CD4-positive, alpha-beta T cell treated with Interleukin-1 beta for 1 hour (primary cell): ENCODE data around the gene DGKH.
"Not testable (repeated sequence)": the region's sequence is repeated elsewhere in the genome, so short reads cannot be mapped to it uniquely, and the experiment has no call there.

ENCODE experiments used
- DNase-seq, 2 donors: peaks; one replicate each; pipeline ENCODE4 v3.0.0-alpha.2; 2020 to 2022

The DGKH gene

DNA sequence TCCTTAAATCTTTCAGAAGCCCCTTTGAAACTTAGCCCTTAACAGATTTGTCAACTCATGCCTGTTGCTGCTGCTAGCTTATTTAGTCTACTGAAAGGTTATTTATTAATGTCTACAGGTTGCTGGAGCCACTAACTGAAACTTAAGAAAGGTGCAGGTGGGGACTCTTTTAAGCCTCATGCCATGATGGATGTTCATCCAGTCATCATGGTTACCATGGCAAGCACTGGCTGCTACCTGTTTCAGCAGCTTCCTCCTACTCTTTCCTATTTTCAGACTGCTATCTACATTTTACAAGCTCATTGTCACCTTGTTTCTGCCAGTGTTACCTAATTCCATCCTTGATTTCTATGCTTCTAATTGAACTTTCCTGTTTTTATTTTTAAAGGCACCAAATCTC lies 27.1 kb downstream of the DGKH start:
- no peak for DNase-seq

DNA sequence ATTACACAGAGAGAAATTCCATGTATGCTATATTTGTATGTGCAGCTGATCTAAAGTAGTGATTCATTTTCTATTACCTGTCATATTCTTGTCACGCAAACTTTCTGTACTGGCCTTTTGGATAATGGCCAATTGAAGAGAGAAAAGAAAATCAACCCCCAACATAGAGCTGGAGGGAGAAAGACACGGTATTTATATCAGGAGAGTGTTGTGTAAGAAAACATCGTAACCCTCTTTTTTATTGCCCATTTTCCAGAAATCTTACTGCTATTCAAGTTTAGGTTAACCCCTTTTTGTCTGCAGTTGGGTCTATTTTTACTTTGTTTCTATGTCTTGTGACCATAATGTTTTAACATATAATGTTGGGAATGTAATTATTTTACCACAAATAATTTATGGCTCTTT lies 27.9 kb downstream of the DGKH start:
- no peak for DNase-seq

DNA sequence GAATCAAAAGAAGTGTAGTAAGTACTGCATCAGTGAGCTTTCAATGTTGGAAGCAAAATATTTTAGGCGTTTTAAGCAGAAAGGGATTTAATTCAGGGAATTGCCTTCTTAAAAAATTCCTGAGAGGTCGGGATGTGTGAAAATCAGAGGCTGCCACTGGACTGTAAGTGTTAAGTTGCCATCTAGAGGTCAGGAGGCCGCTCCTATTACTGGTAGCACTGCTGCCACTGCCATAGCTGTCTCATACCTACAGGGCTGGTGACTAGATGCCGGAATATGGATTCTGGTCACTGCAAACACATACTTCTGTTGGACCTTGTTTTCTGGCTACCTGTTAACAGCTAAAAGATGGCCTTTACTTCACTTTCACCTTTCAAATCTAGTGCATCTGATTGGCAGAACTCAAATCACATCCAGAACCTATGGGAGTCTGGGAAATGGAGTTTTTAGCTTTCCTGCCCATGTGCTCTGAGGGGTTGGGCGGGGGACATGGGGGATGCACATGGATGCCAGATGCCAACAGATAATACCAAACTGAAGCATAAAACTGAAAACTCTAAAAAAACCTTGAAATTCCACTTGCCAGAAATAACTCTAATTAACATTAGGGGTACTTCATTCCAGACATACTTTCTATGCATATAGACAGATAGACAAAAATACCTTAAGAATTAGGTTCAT lies 29.8 kb downstream of the DGKH start:
- no peak for DNase-seq

DNA sequence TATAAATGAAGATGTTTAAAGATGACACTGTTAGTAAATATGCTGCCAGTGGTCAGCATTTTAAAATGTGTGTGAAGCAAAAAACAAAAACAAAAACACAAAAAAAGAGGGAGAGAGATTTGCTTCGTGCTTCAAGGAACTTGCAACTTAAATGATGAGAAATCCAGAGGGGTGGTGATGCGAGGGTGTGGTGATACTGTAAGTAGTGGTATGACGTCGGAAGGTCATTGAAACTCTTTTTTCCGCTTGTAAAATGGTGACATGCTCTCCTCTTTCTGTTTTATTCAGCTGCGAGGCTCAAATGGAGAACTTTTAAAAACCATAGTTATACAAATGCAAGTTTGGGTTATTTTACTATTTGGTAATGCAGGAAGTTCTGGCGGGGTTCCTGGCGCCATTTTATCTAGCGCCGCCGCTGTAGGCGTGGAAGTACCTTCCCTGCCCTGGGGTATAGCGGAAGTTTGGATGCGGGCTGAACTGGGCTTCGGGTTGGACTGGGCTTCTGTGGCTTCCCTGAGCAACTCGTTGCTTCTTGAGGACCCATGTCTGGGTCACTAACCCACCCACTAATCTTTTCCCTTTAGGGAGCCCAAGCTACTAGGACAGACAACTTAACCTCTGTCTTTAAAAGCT lies 34.8 kb downstream of the DGKH start:
- no peak for DNase-seq

DNA sequence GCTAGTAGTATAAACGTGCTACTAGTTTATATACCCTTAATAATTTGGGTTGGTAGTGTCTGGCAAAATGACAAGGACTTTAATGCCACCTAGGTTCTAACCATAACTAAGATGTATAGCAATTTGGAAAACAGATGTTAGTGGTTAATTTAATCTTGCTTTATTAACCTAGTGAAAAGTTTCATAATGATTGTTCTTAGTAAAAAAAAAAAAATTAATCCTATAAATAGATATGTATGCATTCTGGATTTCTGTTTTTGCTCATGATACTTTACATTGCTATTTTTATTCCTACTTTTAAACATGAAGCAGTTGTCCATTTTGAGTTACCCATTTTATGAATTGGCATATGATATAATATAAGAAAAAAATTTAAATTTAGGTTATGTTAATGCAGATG lies 36.3 kb downstream of the DGKH start:
- DNase-seq: no peak

DNA sequence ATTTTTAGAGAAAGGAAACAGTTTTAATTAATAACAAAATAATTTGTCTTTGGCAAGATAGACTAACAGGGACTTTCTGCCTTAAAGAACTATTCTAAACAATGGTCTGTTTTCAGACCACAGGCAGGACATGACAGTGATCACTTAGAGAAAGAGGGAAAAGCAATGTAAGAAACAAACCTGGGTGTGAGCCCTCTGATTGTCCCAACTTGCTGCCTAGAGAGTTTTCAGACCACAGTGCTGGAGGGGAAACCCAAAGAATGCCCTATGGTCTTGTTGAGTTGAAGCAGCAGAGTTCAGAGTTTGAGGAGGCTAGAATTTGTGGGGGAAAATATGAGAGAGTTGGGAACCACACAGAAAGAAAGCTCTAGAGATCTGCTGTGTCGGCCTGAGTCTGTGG lies 38.1 kb downstream of the DGKH start:
- DNase-seq: no peak

DNA sequence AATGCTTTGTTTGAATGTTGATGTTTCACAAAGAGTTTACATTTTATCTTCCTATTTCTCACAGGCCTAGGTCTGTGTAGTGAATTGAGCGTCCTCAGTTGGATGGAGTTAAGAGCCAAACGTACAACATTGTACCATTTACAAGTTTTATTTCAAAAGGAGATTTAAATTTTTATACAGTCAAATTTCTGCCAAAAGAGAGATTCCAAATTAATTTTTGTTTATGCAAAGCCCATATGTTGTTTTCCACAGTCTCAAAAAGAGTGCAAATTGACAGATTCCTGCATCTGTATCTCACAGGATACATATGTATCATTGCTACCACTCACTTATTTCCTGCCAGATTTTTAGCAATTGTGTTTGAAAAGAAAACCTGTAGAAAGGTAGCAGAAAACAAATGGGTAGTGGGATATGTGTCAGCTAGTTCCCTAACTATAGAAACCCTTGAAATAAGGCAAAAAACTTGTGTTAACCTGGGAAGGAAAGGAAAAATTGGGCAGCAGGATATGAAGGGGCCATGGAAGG lies 46.1 kb downstream of the DGKH start:
- DNase-seq: no peak

DNA sequence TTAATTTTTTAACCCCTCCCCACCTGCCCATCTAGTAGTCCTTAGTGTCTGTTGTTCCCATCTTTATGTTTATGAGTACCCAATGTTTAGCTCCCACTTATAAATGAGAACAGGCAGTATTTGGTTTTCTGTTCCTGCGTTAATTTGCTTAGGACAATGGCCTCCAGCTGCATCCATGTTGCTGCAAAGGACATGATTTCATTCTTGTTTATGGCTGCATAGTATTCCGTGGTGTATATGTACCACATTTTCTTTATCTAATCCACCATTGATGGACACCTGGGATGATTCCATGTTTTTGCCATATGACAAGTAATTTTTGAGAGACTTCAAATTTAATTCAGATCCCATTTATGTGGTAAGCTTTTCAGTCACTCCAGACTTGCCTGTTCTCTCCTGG lies 47.8 kb downstream of the DGKH start:
- not testable (repeated sequence) for DNase-seq

DNA sequence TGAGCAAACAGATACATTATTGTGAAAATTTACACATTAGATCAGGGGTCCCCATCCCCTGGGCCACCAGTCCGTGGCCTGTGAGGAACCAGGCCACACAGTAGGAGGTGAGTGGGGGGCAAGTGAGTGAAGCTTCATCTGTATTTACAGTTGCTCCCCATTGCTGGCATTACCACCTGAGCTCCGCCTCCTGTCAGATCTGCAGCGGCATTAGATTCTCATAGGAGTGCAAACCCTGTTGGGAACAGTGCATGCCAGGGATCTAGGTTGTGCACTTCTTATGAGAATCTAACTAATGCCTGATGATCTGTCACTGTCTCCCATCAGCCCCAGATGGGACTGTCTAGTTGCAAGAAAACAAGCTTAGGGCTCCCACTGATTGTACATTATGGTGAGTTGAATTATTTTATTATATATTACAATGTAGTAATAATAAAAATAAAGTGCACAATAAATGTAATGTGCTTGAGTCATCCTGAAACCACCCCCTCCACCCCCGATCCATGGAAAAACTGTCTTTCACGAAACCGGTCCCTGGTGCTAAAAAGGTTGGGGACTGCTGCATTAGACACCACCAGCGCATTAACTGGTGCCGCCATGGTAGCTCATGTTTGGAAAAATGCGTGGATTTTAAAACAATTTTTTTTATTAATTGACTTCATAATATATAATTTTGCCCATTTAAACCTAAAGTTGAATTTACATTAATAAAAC lies 51.7 kb downstream of the DGKH start:
- no peak for DNase-seq

DNA sequence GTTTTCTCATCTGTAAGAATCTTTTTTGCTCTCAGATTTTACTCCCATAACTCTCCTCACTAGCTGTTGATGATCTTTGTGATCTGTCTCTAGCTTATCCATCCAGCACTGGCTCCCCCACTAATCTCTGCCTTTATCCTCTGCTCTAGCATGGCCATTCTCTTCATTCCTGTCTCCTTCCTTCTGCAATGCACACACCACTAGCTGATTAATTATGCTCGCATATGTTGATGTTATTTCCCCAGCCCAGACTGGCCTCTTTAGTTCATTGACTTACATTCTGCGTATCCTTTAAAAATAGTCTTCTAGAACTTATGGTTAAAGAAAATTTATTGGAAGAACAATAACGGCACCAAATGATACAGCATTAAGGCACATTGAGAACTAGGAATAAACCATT lies 52.5 kb downstream of the DGKH start:
- no peak for DNase-seq

DNA sequence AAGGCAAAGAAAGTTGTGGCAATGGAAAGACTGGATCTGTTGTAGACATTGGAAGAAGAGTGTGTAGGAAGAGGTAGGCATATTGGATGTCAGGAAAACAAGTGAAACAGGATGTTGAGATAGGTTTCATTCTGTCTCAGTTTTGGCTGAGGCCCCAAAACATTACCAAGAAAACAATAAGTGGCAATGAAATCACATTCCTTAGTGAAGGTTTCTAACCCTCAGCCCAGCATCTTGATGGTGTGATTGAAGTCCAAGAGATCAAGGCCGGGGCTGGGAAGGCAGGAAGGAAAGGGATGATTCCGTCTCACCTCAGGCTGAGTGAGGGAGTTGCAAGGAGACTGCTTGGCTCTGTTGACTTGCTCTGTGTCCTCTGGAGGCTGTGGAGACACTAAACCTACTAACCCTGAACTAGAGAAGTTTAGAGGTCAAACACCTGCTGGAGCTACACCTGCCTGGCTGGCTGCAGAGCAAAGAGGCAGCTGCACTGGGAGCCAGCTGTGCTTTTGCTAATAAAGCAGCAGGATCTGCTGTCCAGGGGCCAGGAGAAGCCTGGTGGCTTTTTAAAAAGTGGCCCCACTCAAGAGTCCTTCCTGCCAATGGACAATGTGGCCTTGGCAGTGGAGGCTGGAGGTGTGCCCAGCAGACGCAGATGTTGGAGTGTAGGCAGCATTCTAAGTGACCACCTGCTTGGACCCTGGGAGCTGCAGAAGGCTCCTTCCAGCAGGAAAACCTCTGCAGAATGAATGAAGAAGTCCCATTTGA lies 53.6 kb downstream of the DGKH start:
- no peak for DNase-seq

DNA sequence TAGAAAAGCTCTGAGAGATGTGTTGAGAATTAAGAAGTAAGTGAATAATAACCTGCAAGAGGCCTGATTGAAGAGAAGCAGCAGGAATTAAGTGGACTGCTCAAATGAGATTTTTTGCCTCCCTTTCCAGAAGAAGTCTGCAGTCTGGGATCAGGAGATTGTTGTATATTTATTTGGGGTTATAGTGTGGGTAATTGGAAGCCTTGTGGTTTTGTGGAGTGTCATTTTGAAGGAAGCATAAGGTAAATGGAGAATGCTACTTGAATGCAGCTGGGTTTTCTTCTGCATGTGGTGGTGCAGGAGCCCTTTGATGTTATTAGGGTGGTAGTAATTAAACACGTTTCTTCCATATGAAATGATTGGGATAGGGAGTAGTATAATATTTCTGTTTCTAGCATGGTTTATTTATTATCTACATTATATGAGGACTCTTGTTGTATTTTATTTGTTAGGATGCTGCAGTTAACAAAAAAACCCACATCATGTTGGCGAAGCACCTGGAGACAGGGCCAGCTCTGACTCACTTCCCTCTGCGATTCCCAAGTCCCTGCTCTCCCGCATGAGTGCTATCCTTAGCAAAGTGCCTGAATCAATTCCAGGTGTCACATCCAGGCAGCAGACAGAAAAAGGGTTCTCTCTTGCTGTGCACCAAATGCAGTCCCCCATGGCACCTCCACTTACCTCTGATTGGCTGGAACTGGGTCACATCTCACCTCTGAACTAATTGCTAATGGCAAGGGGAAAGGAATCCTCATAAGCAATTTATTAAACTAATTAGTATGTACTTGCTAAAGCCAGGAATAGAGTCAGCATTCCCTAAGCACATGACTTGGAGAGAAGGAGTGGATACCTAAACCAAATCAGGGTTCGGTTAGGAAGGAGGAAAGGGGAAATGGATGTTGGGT lies 54.8 kb downstream of the DGKH start:
- DNase-seq: no peak

DNA sequence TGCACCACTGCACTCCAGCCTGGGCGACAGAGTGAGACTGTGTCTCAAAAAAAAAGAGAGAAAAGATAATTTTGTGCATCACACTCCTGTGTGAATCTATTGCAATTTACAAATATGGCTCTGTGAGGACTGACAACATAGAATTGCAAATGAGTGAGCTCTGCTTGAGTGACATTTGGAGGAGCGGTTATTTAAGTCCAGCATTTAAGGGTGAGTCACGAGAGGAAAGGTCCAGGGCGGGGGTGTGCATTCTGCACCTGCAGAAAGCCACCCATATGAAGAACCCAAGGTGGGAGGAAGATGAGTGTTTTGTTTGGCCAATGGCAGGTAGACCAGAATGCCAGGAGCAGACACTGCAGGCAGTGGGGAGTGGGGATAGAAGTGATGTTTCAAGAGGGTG lies 58.5 kb downstream of the DGKH start:
- no peak for DNase-seq

DNA sequence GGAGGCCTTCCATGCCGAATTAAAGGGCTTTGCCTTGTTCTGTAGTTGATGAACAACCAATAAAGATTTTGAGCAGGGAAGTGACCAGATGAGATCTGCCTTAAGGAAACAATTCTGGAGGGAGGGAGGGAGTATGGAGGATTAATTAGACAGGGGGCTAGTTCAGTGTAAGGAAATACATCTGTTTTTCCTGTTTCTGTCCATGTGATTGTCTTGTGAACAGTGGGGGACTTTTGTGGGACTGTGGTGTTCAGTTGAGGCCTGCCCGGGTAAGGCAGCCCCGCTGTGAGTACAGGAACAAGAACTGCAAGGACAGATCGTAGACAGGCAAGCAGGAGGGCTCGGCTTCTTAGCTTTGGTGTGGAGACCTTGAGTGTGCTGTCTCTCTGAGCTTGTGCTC lies 59.0 kb downstream of the DGKH start:
- DNase-seq: no peak

DNA sequence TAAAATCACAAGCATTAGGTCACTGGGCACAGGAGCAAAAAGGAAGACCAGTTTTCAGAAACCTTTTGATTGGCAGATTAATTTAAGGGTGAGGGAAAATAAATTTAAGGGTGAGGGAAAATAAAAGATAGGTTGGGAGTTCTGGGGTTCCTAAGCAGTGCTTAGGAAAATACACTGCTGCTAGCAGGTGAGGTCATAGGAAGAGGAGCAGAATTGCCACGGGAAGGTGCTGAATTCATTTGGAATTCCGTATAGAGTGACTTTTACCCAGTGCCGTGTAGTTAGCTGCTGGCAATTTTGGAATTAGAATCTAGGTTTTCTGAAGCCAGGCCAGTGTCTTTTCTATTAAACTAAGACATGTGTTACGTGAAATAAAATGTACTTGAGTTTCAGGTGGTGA lies 59.8 kb downstream of the DGKH start:
- no peak for DNase-seq

DNA sequence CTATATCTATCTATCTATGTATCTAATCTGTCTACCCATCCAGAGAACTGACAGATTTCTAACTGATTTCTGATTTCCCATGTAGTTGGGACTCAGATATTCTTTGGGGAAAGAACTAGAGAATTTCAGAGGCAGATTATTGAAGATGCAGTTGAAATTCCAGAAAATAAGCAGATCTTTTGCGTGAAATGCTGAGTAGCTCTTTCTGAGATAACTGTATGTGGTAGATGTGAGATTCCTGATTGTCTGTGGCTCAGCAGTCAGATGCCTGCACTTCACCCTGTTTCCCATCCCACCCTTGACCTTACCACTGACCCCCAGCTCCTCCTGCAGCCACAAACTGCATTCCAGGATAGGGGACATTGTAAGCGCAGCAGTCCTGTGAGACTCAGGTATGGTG lies 61.5 kb downstream of the DGKH start:
- DNase-seq: no peak

DNA sequence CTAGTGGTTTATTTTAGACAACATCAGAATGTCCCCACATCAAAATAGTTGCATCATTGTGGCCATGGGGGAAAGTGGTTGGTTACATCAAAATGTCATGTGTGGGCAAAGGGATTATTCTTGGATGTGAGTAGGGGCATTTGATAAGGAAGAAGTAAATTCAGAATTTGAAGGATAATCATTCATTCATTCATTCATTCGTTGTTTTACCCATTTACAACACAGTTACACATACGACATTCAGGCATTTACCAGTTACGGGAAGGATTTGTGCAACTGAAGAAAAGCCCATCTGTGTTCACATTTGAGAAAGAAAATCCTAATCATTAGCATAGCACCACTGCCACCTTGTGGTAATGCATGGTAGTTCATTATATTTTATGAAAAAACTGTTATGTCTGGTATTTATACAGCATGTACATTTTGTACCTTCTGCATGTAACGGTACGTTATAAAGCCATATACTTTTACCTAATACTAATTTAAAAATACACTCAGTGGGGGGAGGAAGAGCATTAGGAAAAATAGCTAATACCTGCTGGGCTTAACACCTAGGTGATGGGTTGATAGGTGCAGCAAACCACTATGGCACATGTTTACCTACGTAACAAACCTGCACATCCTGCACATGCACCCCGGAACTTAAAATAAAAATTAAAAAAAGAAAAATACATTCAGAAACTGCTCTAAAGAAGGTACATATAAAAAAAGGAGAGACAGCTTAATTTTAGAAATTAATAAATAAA lies 62.1 kb downstream of the DGKH start:
- peak in 1 of 2 donors; percentile 78 for DNase-seq

DNA sequence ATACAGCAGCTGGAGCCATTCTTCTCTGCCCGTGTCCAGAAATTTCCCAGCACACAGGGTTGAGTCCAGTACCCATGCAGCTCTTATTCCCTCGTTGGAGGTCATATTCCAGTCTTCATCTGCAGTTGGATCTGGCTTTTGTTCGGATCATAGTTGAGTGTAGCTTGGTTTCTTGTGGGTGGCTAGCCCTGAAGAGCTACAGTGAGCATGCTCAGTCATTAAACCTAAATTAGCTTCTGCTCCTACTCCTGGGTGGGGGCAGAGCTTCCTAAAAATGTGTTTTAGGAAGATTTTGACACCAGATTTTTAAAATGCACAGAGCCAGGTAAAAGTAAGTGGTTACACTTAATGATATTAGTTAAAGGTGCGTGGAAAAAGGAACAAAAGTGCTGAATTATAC lies 64.4 kb downstream of the DGKH start:
- DNase-seq: no peak

DNA sequence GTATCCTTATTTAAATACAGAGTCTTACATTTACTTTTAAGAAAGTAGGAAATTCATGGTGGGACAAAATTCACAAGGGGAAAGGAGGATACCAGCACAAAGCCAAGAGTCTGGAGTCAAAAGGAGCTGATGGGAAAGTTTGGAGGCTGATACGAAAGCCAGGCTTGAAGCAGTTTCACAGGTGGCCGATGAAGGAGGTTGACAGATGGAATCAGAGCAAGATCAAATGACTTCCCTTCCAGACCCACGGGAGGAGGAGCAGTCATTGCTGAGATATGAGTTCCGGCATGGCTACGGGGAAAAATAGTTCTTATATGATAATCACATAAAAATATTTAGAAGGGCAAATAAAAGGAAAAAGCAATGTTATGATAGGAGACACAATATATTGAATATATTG lies 65.0 kb downstream of the DGKH start:
- DNase-seq: no peak

DNA sequence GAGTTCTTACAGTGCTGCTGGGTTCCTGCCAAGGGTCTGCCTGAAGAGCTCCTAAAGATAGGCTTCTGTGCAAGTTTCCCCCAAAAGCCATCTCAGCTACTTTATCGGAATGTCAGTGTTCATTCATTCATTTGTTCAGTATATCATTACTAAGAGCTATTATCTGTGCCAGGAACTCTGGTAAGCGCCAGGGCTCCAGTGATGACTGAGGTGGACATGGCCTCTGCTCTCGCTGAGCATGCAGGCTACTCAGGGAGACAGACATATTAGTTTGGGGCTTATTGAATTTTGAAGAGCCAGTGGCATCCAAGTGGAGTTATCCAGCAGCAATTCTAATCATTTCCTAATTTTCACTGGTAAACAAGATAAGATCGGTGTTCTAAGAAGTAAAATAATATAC lies 65.8 kb downstream of the DGKH start:
- no peak for DNase-seq

DNA sequence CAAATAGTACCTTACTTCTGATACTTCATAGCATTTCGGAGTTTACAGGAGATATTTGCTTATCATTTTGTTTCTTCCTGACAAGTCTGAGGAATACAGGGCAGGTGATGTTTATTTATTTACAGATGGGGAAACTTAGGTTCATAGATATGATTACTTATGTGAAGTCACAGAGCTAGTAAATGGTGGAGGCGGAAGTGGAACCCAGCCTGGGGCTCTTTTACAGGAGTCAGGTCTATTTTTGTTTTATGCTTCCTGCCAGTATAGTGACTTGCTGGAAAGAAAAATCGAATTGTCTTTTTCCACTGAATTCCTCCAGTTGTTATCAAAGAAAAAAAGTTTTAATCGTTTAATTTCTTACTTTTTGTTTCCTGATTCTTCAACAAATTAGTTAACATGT lies 66.5 kb downstream of the DGKH start:
- no peak for DNase-seq

DNA sequence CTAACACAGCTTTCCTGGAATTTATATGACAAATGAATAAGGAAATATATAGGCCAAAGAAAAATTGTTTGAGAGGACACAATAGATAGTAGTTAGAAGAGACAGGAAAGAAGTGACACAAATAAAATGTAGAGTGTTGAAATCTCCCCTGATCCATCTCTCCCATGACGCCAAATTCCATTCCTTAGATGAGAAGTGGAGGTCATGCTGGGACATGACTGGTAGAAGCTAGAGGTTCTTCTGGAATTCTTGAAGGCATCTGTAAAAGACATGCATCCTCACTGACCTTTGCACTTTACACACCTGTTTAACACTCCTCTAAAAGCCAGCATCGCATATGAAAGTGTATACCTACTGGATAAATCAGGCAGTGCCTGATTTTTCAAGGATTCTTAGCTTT lies 67.8 kb downstream of the DGKH start:
- no peak for DNase-seq
